HepG2 (cell line): Measurements from ENCODE around the gene HMX1. TPM values are rescaled to one million over a fixed set of nuclear protein-coding genes. Genes with fewer than 3 reads are reported as not detected.

Experiments
- ATAC-seq: fragments of 200-7000 bp; cut with Tn5 transposase; 3 replicates; pipeline ENCODE4 v1.9.1; 2020; ENCODE audit warnings: mild to moderate bottlenecking, moderate library complexity
- BruUV-seq: library from RNA; stranded (reverse); fragments of 400-500 nt; replicated peaks from 2 replicates; lab custom pipeline; 2021; lab: Mats Ljungman, UMichigan
- CTCF ChIA-PET: fragments of 300-600 bp; formaldehyde crosslinking; extraction: SDS; loops from one replicate; lab custom pipeline; 2021; ENCODE audit warnings: low total read pairs, inconsistent platforms, low intra/inter-chr PET ratio; lab: Yijun Ruan, JAX
- POLR2A ChIA-PET: fragments of 350-600 bp; sonication (Branson Sonifier 250); formaldehyde crosslinking; loops from one replicate; lab custom pipeline; 2020; ENCODE audit warnings: antibody characterized with exemption, inconsistent platforms; lab: Yijun Ruan, JAX
- DNase-seq: peaks from one replicate; pipeline ENCODE4 v3.0.0-alpha.2; 2015; ENCODE audit warnings: low spot score
- FAIRE-seq: peaks from 3 replicates; lab custom pipeline; 2011; peaks lifted over from hg19 to GRCh38; lab: Jason Lieb, UNC
- H2AFZ ChIP-seq: one replicate; pipeline ENCODE4 v1.6.1; 2011; ENCODE audit warnings: low read length, inconsistent platforms
- H3K27ac ChIP-seq: fragments of 300-600 bp; 3 replicates; pipeline ENCODE4 v1.8.0; 2011; ENCODE audit warnings: mixed run types, mild to moderate bottlenecking, mixed read lengths, low read length, inconsistent platforms; ENCODE audit not compliant: insufficient read depth; ENCODE audit errors: extremely low read length
- H3K27me3 ChIP-seq, 2 experiments: fragments of 200-600 bp in 1 of 2; 2 replicates in 1 of 2; 3 replicates in 1 of 2; pipeline versions ENCODE4 v1.6.0 to v1.8.0; 2011; ENCODE audit warnings: low read length in 2 of 2, mild to moderate bottlenecking in 2 of 2, moderate library complexity in 2 of 2, inconsistent platforms in 1 of 2; ENCODE audit not compliant: insufficient read depth in 2 of 2, control insufficient read depth in 1 of 2
- H3K36me3 ChIP-seq, 2 experiments: fragments of 200-600 bp in 1 of 2; replicated peaks in 1 of 2; 2 replicates in 1 of 2; 3 replicates in 1 of 2; pipeline versions ENCODE4 v1.5.1 to v1.8.0; 2011; ENCODE audit warnings: low read length in 2 of 2, inconsistent platforms in 1 of 2; ENCODE audit not compliant: insufficient read depth in 2 of 2, control insufficient read depth in 1 of 2
- H3K4me1 ChIP-seq: 2 replicates; pipeline ENCODE4 v1.5.1; 2012; ENCODE audit warnings: low read length, inconsistent platforms; ENCODE audit not compliant: insufficient read depth
- H3K4me2 ChIP-seq: 2 replicates; pipeline ENCODE4 v1.6.0; 2011; ENCODE audit warnings: low read depth, low read length, inconsistent platforms
- H3K4me3 ChIP-seq, 3 experiments: fragments of 200-600 bp in 1 of 3; sonication (generic), shearing (Covaris generic) in 1 of 3; replicated peaks in 1 of 3; 2 replicates each; pipeline ENCODE4 v1.5.1; 2011 to 2016; ENCODE audit warnings: low read length in 3 of 3, inconsistent platforms in 2 of 3, low read depth in 2 of 3, mild to moderate bottlenecking in 2 of 3, control low read depth in 1 of 3, mixed read lengths in 1 of 3; ENCODE audit not compliant: insufficient read depth in 1 of 3
- H3K79me2 ChIP-seq: one replicate; pipeline ENCODE4 v1.6.1; 2011; ENCODE audit warnings: low read length, inconsistent platforms; ENCODE audit not compliant: insufficient read depth
- H3K9ac ChIP-seq: 2 replicates; pipeline ENCODE4 v1.6.0; 2011; ENCODE audit warnings: mild to moderate bottlenecking, low read depth, low read length, inconsistent platforms; ENCODE audit not compliant: insufficient read depth
- H3K9me3 ChIP-seq: 2 replicates; pipeline ENCODE4 v1.5.1; 2012; ENCODE audit warnings: mild to moderate bottlenecking, low read length
- H4K20me1 ChIP-seq: 2 replicates; pipeline ENCODE4 v1.6.0; 2011; ENCODE audit warnings: inconsistent platforms, mild to moderate bottlenecking, low read length, moderate library complexity; ENCODE audit not compliant: insufficient read depth
- DMTF1 ChIP-seq: sonication (generic); formaldehyde crosslinking; IDR thresholded peaks from 2 replicates; pipeline ENCODE4 v1.4.0; 2020; ENCODE audit warnings: mild to moderate bottlenecking, missing genetic modification reagents
- MZF1 ChIP-seq: sonication (generic); formaldehyde crosslinking; IDR thresholded peaks from 2 replicates; pipeline ENCODE4 v1.8.1; 2023; ENCODE audit warnings: mild to moderate bottlenecking, missing genetic modification reagents, borderline replicate concordance
- PBX3 ChIP-seq: sonication (generic); formaldehyde crosslinking; IDR thresholded peaks from 2 replicates; pipeline ENCODE4 v1.8.1; 2023; ENCODE audit warnings: missing genetic modification reagents, inconsistent platforms, borderline replicate concordance
- PRDM15 ChIP-seq: sonication (generic); formaldehyde crosslinking; IDR thresholded peaks from 2 replicates; pipeline ENCODE4 v1.4.0; 2020; ENCODE audit warnings: missing genetic modification reagents
- STAT5B ChIP-seq: sonication (generic); formaldehyde crosslinking; IDR thresholded peaks from 2 replicates; pipeline ENCODE4 v1.4.0; 2020; ENCODE audit warnings: missing genetic modification reagents
- ZNF251 ChIP-seq: sonication (generic); formaldehyde crosslinking; IDR thresholded peaks from 2 replicates; pipeline ENCODE4 v1.9.0; 2021; ENCODE audit warnings: mild to moderate bottlenecking, missing genetic modification reagents
- ZNF552 ChIP-seq: sonication (generic); formaldehyde crosslinking; IDR thresholded peaks from 2 replicates; pipeline ENCODE4 v1.9.0; 2022; ENCODE audit warnings: missing genetic modification reagents, mild to moderate bottlenecking, borderline replicate concordance
- ZNF557 ChIP-seq: sonication (generic); formaldehyde crosslinking; IDR thresholded peaks from 2 replicates; pipeline ENCODE4 v1.4.0; 2020; ENCODE audit warnings: missing genetic modification reagents
- ZNF562 ChIP-seq: sonication (generic); formaldehyde crosslinking; IDR thresholded peaks from 2 replicates; pipeline ENCODE4 v1.8.0; 2022; ENCODE audit warnings: missing genetic modification reagents, borderline replicate concordance
- WGBS: methylation state at CpG from one replicate; pipeline ENCODE4 v1.1.6; 2017; ENCODE audit warnings: low lambda C conversion rate; 5-methylcytosine and 5-hydroxymethylcytosine counted together
- in situ Hi-C: cut with HindIII; loops from 2 replicates; pipeline ENCODE4 v1.10.0; 2017; ENCODE audit warnings: low pct_unique_long_range_greater_than_20kb; ENCODE audit not compliant: extremely low pct_ligation_motif_present
- intact Hi-C: fragments of 100-400 bp; cut with micrococcal nuclease; formaldehyde crosslinking; loops from one replicate; pipeline ENCODE4 v1.10.0; 2022; ENCODE audit not compliant: unreplicated experiment
- polyA plus RNA-seq, 8 experiments: library from polyadenylated mRNA; depleted of rRNA in 3 of 8; stranded (reverse) in 7 of 8; unstranded in 1 of 8; fragments of >200 nt; fragmentation: Illumina TruSeq in 4 of 8; extraction: Trizol in 4 of 8; gene quantifications; 2 replicates each; pipeline versions ENCODE4 v1.2.1 to v1.2.3, GENCODE V29; 2011 to 2016; ENCODE audit warnings: low read depth in 4 of 8, missing spikeins in 1 of 8, mixed read lengths in 1 of 8; ENCODE audit not compliant: insufficient read depth in 1 of 8
- total RNA-seq, 5 experiments: library from RNA; depleted of rRNA; stranded (reverse); fragments of >200 nt; fragmentation: Illumina TruSeq; extraction: Trizol; gene quantifications; 2 replicates each; pipeline ENCODE4 v1.2.3, GENCODE V29; 2016; ENCODE audit warnings: low read depth in 1 of 5

HMX1 gene
- total and polyA plus RNA-seq, 2 of the 13 experiments (the other 11 are each of a cell fraction or from before 2014, with no cell fraction given) = not detected

GRCh38 chr4:8908206-8908893 is 36.7 kb upstream of the HMX1 start:
- BruUV-seq = no TSS peak
- POLR2A ChIA-PET = no interaction called here
- no peak for FAIRE-seq
- no peak for TF ChIP-seq ZNF562 (CRISPR knock-in tag)
- no peak for TF ChIP-seq ZNF557
- no peak for TF ChIP-seq MZF1 (CRISPR knock-in tag)
- TF ChIP-seq DMTF1 = no peak
- no peak for TF ChIP-seq STAT5B (CRISPR knock-in tag)
- no peak for TF ChIP-seq ZNF552 (CRISPR knock-in tag)
- TF ChIP-seq ZNF251 (CRISPR knock-in tag) = no peak
- TF ChIP-seq PBX3 (CRISPR knock-in tag) = no peak
- TF ChIP-seq PRDM15 (CRISPR knock-in tag) = no peak
- in situ Hi-C loops = no loop called here
- Histone ChIP-seq H3K9ac (no peak overlapping the region), H3K79me2 (no peaks in the 10 kb centered on the region), H3K4me2 (no peak overlapping the region), H3K4me1 (no peaks in the 10 kb centered on the region), H2AFZ (no peak overlapping the region), H3K36me3 (no peaks in the 10 kb centered on the region), H3K4me3 (no peak overlapping the region), H3K27me3 (peaks cover 19 to 89% of the 10 kb centered on the region in 2 experiments), H3K9me3 (no peaks in the 10 kb centered on the region), H4K20me1 (no peaks in the 10 kb centered on the region), H3K27ac (no peak overlapping the region)
- CTCF ChIA-PET = no interaction called here
- no peak for ATAC-seq
- 13% methylated on average over 13 of the region's 34 CpGs for WGBS
- DNase-seq = no peak
- intact Hi-C loops = no loop called here
